PC-9 (cell line): ENCODE results near the gene SLC35A2. TPM values are rescaled to one million over a fixed set of nuclear protein-coding genes. Genes with fewer than 3 reads are reported as not detected.

Source experiments
- BruUV-seq: library from RNA; stranded (reverse); fragments of 400-500 nt; replicated peaks from 2 replicates; lab custom pipeline; 2021; lab: Mats Ljungman, UMichigan
- CTCF ChIA-PET: fragments of 300-600 bp; sonication (Branson Sonifier 250); formaldehyde crosslinking; loops from one replicate; lab custom pipeline; 2022; ENCODE audit warnings: antibody characterized with exemption; lab: Charles Lee
- POLR2A ChIA-PET: fragments of 300-600 bp; sonication (Branson Sonifier 250); formaldehyde crosslinking; loops from one replicate; lab custom pipeline; 2022; ENCODE audit warnings: antibody characterized with exemption; ENCODE audit not compliant: unreplicated experiment; lab: Charles Lee
- DNase-seq, 2 experiments: peaks; one replicate each; pipeline versions ENCODE4 v3.0.0 to v3.0.0-alpha.2; 2015 to 2022; ENCODE audit warnings: mixed read lengths in 1 of 2
- H2AFZ ChIP-seq: fragments of 200-600 bp; sonication (generic); 2 replicates; pipeline ENCODE4 v1.8.1; 2017; ENCODE audit warnings: antibody characterized with exemption
- H3F3A ChIP-seq: fragments of 200-600 bp; sonication (generic); 2 replicates; pipeline ENCODE4 v1.8.1; 2017; ENCODE audit warnings: antibody characterized with exemption, mild to moderate bottlenecking, low read depth; ENCODE audit not compliant: insufficient read depth
- H3K27ac ChIP-seq: fragments of 200-600 bp; sonication (generic); 2 replicates; pipeline ENCODE4 v1.6.1; 2016; ENCODE audit warnings: mixed run types
- H3K27me3 ChIP-seq: fragments of 200-600 bp; sonication (generic); 2 replicates; pipeline ENCODE4 v1.6.1; 2016; ENCODE audit warnings: low read depth, mixed run types; ENCODE audit not compliant: insufficient read depth
- H3K36me3 ChIP-seq: fragments of 200-600 bp; sonication (generic); 2 replicates; pipeline ENCODE4 v1.6.1; 2016; ENCODE audit warnings: low read depth, mixed run types
- H3K4me1 ChIP-seq: fragments of 200-600 bp; sonication (generic); replicated peaks from 2 replicates; pipeline ENCODE4 v1.6.1; 2016; ENCODE audit warnings: mixed run types; ENCODE audit not compliant: insufficient read depth
- H3K4me2 ChIP-seq: fragments of 200-600 bp; sonication (generic); 2 replicates; pipeline ENCODE4 v1.6.1; 2017; ENCODE audit warnings: mixed run types
- H3K4me3 ChIP-seq: fragments of 200-600 bp; sonication (generic); 2 replicates; pipeline ENCODE4 v1.6.1; 2016; ENCODE audit warnings: mixed run types
- H3K79me2 ChIP-seq: fragments of 200-600 bp; sonication (generic); 2 replicates; pipeline ENCODE4 v1.6.1; 2017; ENCODE audit warnings: low read depth, mixed run types
- H3K9me2 ChIP-seq: fragments of 200-600 bp; sonication (generic); 2 replicates; pipeline ENCODE4 v1.8.1; 2017; ENCODE audit warnings: mild to moderate bottlenecking; ENCODE audit not compliant: insufficient read depth
- H3K9me3 ChIP-seq: fragments of 200-600 bp; sonication (generic); 2 replicates; pipeline ENCODE4 v1.8.1; 2016; ENCODE audit warnings: low read depth; ENCODE audit not compliant: insufficient read depth
- H4K20me1 ChIP-seq: fragments of 200-600 bp; sonication (generic); 2 replicates; pipeline ENCODE4 v1.8.1; 2017; ENCODE audit not compliant: insufficient read depth
- CTCF ChIP-seq: fragments of 200-600 bp; sonication (generic); conservative IDR thresholded peaks from 2 replicates; pipeline ENCODE4 v1.6.1; 2017; ENCODE audit warnings: mixed run types, antibody characterized with exemption, mild to moderate bottlenecking, moderate library complexity
- EZH2 ChIP-seq: fragments of 200-600 bp; sonication (generic); IDR thresholded peaks from 2 replicates; pipeline ENCODE4 v1.8.0; 2017; ENCODE audit warnings: antibody characterized with exemption, low read depth
- intact Hi-C: fragments of 100-400 bp; cut with micrococcal nuclease; formaldehyde crosslinking; loops from one replicate; pipeline ENCODE4 v1.10.0; 2022; ENCODE audit not compliant: unreplicated experiment
- total RNA-seq: library from RNA; stranded (reverse); gene quantifications from 2 replicates; pipeline ENCODE4 v1.2.3, GENCODE V29; 2021

Gene SLC35A2
- total RNA-seq, 1 experiment from 2014 or later = 29.6 TPM

- no peak overlapping the region for H3K4me3 ChIP-seq
- intact Hi-C loops = no loop called here
- CTCF ChIA-PET = no interaction called here
- no peaks in the 10 kb centered on the region for H3K9me2 ChIP-seq
- TF ChIP-seq EZH2 (no peak), CTCF (no peak)
- POLR2A ChIA-PET = interaction anchor here (0.6 kb wide), 1 partner anchor 1361 kb away, joined by 3 read pairs; no protein-coding TSS in a partner anchor
- no peaks in the 10 kb centered on the region for H3K4me1 ChIP-seq
- no peak for DNase-seq
- no peaks in the 10 kb centered on the region for H3K36me3 ChIP-seq
- no TSS peak for BruUV-seq
- H2AFZ ChIP-seq = no peak overlapping the region
- H3F3A ChIP-seq = no peaks in the 10 kb centered on the region
- H3K27ac ChIP-seq = no peak overlapping the region
- no peaks in the 10 kb centered on the region; the same call in 1 of the 2 replicates for H4K20me1 ChIP-seq
- no peaks in the 10 kb centered on the region for H3K9me3 ChIP-seq
- no peak overlapping the region for H3K4me2 ChIP-seq
- H3K27me3 ChIP-seq = no peaks in the 10 kb centered on the region
- H3K79me2 ChIP-seq = no peaks in the 10 kb centered on the region
Observed at GRCh38 chrX:48948589-48948988, 37.1 kb upstream of the SLC35A2 start.

- H3K79me2 ChIP-seq = no peaks in the 10 kb centered on the region
- no peak overlapping the region for H2AFZ ChIP-seq
- POLR2A ChIA-PET = no interaction called here
- no peak overlapping the region for H3K4me3 ChIP-seq
- no peaks in the 10 kb centered on the region for H3K27me3 ChIP-seq
- H3K4me1 ChIP-seq = no peaks in the 10 kb centered on the region
- H4K20me1 ChIP-seq = no peaks in the 10 kb centered on the region; the same call in 1 of the 2 replicates
- intact Hi-C loops = no loop called here
- TF ChIP-seq CTCF (peak; percentile 56), EZH2 (no peak)
- H3K36me3 ChIP-seq = no peaks in the 10 kb centered on the region
- DNase-seq = peak in 1 of 2 experiments; percentile 21
- H3K27ac ChIP-seq = no peak overlapping the region
- no TSS peak for BruUV-seq
- H3K4me2 ChIP-seq = no peak overlapping the region
- CTCF ChIA-PET = no interaction called here
- no peaks in the 10 kb centered on the region for H3F3A ChIP-seq
- H3K9me2 ChIP-seq = no peaks in the 10 kb centered on the region
- H3K9me3 ChIP-seq = no peaks in the 10 kb centered on the region
Observed at GRCh38 chrX:48945517-48946348, 34.3 kb upstream of the SLC35A2 start.

- Histone ChIP-seq H3K4me1 (no peaks in the 10 kb centered on the region), H3K4me2 (no peak overlapping the region), H3K4me3 (no peak overlapping the region), H3K27ac (no peak overlapping the region), H3K27me3 (no peaks in the 10 kb centered on the region), H2AFZ (no peak overlapping the region), H3F3A (no peaks in the 10 kb centered on the region), H3K9me3 (no peaks in the 10 kb centered on the region), H3K9me2 (no peaks in the 10 kb centered on the region), H3K36me3 (no peaks in the 10 kb centered on the region), H3K79me2 (no peaks in the 10 kb centered on the region), H4K20me1 (no peaks in the 10 kb centered on the region; the same call in 1 of the 2 replicates)
- no TSS peak for BruUV-seq
- CTCF ChIA-PET = no interaction called here
- TF ChIP-seq EZH2 (no peak), CTCF (no peak)
- intact Hi-C loops = no loop called here
- POLR2A ChIA-PET = no interaction called here
- DNase-seq = no peak
Observed at GRCh38 chrX:48942895-48943294, 31.4 kb upstream of the SLC35A2 start.
